Ectodermal cell (in vitro differentiated cells): ENCODE data around the gene PAF1.

ENCODE experiments used
- H3K27ac ChIP-seq: 2 replicates; pipeline ENCODE4 v1.7.0; 2013; ENCODE audit warnings: mild to moderate bottlenecking, low read depth, low read length; ENCODE audit not compliant: insufficient read depth, poor library complexity, severe bottlenecking
- H3K27me3 ChIP-seq: 2 replicates; pipeline ENCODE4 v1.7.0; 2013; ENCODE audit warnings: mild to moderate bottlenecking, low read length; ENCODE audit not compliant: insufficient read depth, control insufficient read depth, poor library complexity, severe bottlenecking
- H3K36me3 ChIP-seq: one replicate; pipeline ENCODE4 v1.7.0; 2013; ENCODE audit warnings: low read length; ENCODE audit not compliant: control insufficient read depth, insufficient read depth
- H3K4me1 ChIP-seq: one replicate; pipeline ENCODE4 v1.7.0; 2013; ENCODE audit warnings: low read length; ENCODE audit not compliant: control insufficient read depth, insufficient read depth
- H3K4me3 ChIP-seq: 2 replicates; pipeline ENCODE4 v1.7.0; 2013; ENCODE audit warnings: low read depth, low read length, control low read depth; ENCODE audit not compliant: insufficient read depth
- H3K9me3 ChIP-seq: 2 replicates; pipeline ENCODE4 v1.7.0; 2013; ENCODE audit warnings: mild to moderate bottlenecking, low read length, moderate library complexity; ENCODE audit not compliant: control insufficient read depth
- WGBS, 2 experiments: methylation state at CpG; one replicate each; pipeline ENCODE4 v1.1.7; 2013; ENCODE audit warnings: missing lambda C conversion rate in 2 of 2; 5-methylcytosine and 5-hydroxymethylcytosine counted together

Gene PAF1

DNA sequence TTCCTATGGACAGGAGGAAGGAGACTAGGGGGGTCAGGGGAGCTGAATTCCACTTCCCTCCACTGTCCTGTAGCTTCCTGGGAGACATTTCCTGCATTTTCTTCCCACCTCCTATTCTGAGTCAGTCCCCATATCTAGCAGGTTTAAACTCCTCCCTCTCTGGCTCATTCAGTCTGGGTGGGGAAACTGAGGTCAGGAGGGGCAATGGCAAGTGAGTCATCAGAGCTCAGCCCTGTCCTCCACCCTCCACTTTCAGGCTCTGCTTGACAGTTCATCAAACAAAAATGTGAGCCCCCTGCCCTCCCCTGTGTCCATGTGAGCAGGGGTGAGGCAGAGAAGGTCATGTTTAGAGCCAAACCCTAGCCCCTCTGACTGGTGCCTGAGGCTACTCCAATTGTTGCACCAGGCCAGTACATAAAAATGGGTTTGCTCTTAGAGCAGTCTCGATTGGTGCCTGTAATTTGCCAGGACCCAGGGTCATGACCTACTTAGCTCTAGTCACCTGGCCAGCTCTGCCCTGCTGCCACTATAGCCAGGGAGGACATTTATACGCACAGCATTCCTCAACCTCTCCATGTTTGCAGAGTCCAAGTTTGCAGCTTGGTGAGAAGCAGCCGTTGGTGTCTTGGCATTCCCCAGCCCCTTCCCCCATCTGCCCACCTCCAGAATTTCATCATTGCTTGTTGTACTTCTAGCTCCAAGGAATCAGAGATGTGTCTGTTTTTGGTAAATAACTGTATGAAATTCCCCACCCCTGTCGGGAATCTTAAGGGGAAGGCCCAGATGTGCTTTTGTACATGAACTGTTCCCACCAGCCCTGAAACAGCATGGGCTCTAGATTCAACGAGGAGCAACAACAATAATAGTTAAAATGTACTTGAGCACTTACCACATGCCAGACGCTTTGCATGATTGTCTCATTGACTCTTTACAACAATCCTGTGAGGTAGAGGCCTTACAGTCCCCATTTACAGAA, 27.9 kb downstream of the PAF1 start:
- WGBS, 2 experiments = 94 to 95% methylated on average over 6 of the region's 6 CpGs
- Histone ChIP-seq H3K9me3 (no peaks in the 10 kb centered on the region), H3K4me3 (no peak overlapping the region), H3K4me1 (no peaks in the 10 kb centered on the region), H3K27ac (no peak overlapping the region), H3K36me3 (peaks cover 34% of the 10 kb centered on the region), H3K27me3 (no peaks in the 10 kb centered on the region)

DNA sequence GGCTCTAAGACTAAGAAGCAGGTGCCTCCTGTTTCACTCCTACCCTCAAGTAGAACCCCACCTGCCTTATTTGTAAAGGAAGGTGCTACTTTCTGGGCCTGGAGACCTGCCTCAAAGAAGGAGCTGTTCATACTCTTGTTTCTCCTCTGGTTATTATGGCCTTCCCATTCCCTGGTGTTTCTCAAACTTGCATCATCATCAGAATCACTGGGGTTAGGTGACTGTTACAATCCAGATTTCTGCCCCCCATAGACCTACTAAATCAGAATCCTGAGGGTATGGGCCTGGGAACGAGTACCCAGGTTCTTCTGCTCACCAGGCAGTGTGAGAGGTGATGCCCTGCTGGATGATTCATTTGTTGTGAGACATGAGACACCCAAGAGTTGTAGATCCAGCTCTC, 30.3 kb downstream of the PAF1 start:
- peaks cover 46% of the 10 kb centered on the region for H3K36me3 ChIP-seq
- no peaks in the 10 kb centered on the region for H3K9me3 ChIP-seq
- no peaks in the 10 kb centered on the region for H3K4me1 ChIP-seq
- 88 to 93% methylated on average over 1 of the region's 1 CpG for WGBS, 2 experiments
- H3K4me3 ChIP-seq = no peak overlapping the region
- H3K27me3 ChIP-seq = no peaks in the 10 kb centered on the region
- H3K27ac ChIP-seq = no peak overlapping the region

DNA sequence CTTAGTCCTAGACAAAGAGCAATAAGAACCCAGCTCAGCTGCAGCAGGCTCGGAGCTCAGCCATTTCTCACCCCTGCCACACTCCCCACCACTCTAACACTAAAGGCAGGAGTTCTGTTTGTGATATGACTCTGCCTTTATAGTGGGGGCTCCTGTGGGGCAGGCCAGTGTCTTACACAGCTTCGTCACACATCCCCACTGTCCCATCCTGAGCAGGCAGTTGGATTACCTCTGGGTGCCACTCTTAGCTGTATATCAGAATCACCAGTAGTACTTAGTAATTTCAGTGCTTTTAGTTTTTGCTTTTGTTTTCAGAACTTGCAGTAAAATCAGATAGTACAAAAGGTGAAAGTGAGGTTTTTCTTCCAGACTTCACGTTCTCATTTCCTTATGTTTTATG, 31.9 kb downstream of the PAF1 start:
- 85 to 91% methylated on average over 1 to 2 of the region's 3 CpGs for WGBS, 2 experiments
- no peaks in the 10 kb centered on the region for H3K9me3 ChIP-seq
- H3K27me3 ChIP-seq = no peaks in the 10 kb centered on the region
- H3K4me3 ChIP-seq = no peak overlapping the region
- H3K36me3 ChIP-seq = peaks cover 48% of the 10 kb centered on the region
- H3K4me1 ChIP-seq = no peaks in the 10 kb centered on the region
- no peak overlapping the region for H3K27ac ChIP-seq

DNA sequence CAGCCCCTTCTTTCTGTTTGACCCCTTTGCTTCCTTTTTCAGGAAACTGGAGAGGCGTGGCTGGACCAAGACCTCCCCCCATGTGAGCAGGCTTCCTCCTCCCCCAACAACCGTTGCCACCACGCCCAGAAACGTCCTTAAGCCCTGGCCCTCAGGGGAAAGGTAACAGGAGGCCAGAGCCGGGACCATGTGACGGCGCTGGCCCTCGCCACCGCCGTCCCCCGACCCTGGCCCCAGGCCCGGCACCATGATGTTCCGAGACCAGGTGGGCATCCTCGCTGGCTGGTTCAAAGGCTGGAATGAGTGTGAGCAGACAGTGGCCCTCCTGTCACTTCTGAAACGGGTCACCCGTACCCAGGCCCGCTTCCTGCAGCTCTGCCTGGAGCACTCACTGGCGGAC, 34.3 kb downstream of the PAF1 start:
- H3K4me1 ChIP-seq = no peaks in the 10 kb centered on the region
- no peak overlapping the region for H3K27ac ChIP-seq
- peaks cover 57% of the 10 kb centered on the region for H3K36me3 ChIP-seq
- H3K9me3 ChIP-seq = no peaks in the 10 kb centered on the region
- no peak overlapping the region for H3K4me3 ChIP-seq
- H3K27me3 ChIP-seq = no peaks in the 10 kb centered on the region
- WGBS, 2 experiments = 94% methylated on average over 18 of the region's 18 CpGs

DNA sequence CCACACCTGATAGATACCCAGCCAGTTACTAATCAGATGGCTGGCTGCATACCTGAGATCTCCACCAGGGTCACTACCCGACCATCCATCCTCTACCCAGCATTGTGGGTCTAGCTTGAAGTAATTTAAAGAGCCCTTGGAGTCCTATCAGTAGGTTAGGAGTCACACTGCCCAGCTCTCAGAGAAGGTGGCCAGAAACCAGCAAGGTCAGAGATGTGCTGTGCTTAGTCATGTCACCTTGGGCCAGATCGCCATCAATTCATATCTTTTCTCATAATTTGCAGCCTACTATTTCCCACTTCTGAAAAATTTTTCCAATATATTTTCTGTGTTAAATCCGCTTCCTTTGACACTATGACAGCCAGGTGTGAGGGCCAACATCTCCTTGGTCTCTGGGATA, 34.8 kb downstream of the PAF1 start:
- no peak overlapping the region for H3K27ac ChIP-seq
- H3K4me3 ChIP-seq = no peak overlapping the region
- no peaks in the 10 kb centered on the region for H3K27me3 ChIP-seq
- WGBS, 2 experiments = 68 to 76% methylated on average over 3 of the region's 3 CpGs
- no peaks in the 10 kb centered on the region for H3K4me1 ChIP-seq
- peaks cover 59% of the 10 kb centered on the region for H3K36me3 ChIP-seq
- no peaks in the 10 kb centered on the region for H3K9me3 ChIP-seq

DNA sequence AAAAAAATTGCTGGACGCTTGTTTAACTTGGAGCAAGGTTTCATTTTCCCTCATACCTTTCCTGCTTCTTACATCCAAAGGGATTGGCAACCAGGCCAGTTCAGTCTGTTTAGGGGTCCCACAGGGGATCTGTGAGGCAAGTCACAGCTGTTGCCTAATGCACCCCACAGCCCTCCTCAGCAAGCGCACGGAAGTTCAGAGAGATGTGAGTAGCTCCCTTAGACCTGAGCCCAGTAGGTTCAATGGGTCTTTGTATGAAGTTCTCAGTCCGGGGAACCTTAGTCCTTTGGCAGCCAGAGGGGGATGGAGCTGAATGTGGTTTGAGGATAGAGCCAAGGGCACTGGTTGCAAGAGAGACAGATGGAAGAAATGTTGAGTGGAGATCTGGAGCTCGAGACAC, 35.7 kb downstream of the PAF1 start:
- H3K27ac ChIP-seq = no peak overlapping the region
- no peak overlapping the region for H3K4me3 ChIP-seq
- H3K4me1 ChIP-seq = no peaks in the 10 kb centered on the region
- peaks cover 53% of the 10 kb centered on the region for H3K36me3 ChIP-seq
- H3K27me3 ChIP-seq = no peaks in the 10 kb centered on the region
- 95 to 96% methylated on average over 5 of the region's 5 CpGs for WGBS, 2 experiments
- H3K9me3 ChIP-seq = no peaks in the 10 kb centered on the region

DNA sequence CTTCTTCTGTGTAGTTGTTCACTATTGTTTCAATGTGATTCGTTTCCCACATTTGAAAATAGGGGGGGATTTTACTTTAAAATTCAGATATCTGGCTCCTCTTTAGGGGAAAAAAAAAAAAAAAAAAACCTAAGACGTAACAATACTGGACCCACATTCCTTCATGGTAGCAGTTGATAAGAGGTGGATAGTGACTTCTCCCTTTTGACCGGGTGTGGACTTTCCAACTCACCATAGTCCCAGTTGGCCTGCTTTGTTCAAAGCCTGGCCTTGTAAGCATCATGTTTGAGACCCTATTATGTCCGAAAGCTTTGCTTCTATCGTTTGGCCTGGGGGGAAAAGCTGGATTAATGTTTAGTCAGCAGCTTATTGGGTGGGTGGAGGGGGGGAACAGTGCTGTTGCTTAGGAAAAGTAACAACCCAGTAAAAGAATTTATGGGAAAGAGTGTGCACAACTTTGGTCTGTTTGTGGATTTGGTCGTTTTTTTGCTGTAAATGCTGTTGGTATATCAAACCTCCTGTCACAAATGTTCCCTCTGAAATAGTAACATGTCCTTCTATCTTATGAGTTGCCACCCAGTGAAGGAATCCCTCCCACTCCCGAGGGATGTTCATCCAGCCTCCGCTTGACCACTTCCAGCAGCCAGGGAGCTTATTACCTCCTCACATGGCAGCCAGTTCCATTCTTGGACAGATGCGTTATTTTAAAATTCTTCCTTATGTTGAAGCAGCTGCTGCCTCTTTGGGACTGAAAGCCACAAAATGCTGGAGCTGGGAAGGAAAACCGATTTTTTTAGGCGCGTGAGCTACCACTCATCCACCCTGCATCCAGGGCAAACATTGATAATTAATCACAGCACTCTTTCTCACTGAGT, 38.3 kb downstream of the PAF1 start:
- 90 to 92% methylated on average over 11 to 12 of the region's 12 CpGs for WGBS, 2 experiments

DNA sequence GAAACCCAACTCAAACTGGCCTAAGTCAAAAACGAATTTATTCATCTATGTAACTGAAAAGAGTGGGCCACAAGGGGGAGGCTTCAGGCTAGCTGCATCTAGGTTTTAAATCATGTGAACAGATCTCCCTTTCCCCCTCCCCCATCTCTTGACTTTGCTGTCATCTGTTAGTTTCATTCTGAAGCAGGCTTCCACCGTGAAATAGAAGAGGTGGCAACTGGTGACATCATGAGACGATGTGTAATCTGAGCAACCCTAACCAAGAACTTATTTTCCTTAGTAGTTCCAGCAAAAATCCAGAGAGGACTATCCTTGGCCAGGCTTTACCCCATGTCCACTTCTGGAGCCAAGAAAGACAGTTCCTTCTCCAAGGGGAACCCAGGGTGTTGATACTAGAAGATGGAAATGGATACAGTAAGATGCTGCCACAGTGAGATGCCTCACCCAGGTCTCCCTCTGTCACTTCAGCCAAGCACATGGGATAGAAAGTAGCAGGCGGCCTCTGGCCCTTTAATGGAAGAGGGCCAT, 39.3 kb downstream of the PAF1 start:
- Histone ChIP-seq H3K27ac (no peak overlapping the region), H3K4me3 (no peak overlapping the region), H3K27me3 (no peaks in the 10 kb centered on the region), H3K36me3 (peaks cover 32% of the 10 kb centered on the region), H3K4me1 (no peaks in the 10 kb centered on the region), H3K9me3 (no peaks in the 10 kb centered on the region)
- 93 to 95% methylated on average over 4 of the region's 4 CpGs for WGBS, 2 experiments

More for the DNA sequence above, 38.3 kb downstream of the PAF1 start:
- no peaks in the 10 kb centered on the region for H3K9me3 ChIP-seq
- H3K4me1 ChIP-seq = no peaks in the 10 kb centered on the region
- no peak overlapping the region for H3K27ac ChIP-seq
- peaks cover 40% of the 10 kb centered on the region for H3K36me3 ChIP-seq
- no peaks in the 10 kb centered on the region for H3K27me3 ChIP-seq
- no peak overlapping the region for H3K4me3 ChIP-seq

DNA sequence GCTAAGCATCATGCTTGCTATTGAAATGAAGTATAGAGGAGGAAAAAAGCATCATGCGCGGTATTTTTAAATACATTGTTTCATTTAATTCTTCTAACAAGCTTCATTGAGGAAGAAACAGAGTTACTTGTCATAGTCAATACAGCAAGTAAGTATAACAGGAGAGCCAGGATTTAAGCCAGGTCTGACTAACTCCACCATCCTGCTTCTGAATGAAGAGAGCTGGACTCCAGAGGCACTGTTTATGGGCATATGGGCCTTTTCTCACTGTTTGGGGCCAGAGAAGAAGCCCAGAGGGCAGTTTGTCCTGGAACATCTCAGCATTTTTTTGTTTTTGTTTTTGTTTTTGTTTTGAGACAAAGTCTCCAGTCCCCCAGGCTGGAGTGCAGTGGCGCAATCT, 40.8 kb downstream of the PAF1 start:
- H3K27me3 ChIP-seq = no peaks in the 10 kb centered on the region
- WGBS, 2 experiments = 93 to 95% methylated on average over 3 of the region's 3 CpGs
- H3K4me1 ChIP-seq = no peaks in the 10 kb centered on the region
- no peaks in the 10 kb centered on the region for H3K9me3 ChIP-seq
- no peak overlapping the region for H3K27ac ChIP-seq
- peaks cover 17% of the 10 kb centered on the region for H3K36me3 ChIP-seq
- no peak overlapping the region for H3K4me3 ChIP-seq

DNA sequence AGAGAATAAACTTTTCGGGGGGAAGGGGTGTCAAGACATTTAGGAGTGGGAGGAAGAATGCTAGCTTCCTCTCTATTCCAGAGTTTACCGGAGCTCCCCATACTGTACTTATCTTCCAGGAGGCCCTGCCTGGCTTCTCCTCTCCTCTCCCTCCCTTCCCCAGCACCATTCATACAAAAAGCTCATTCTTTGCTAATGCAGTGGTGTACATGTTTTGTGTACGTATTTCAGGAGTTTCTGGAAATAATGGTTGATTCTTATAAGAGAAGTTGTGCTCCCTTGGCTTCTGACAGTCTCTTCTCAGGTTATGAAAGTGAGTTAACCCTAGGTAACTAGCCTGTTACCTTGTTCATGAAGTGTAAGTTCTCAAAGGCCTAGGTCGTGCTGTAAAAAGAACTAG, 41.6 kb downstream of the PAF1 start:
- peaks cover 14% of the 10 kb centered on the region for H3K36me3 ChIP-seq
- no peak overlapping the region for H3K4me3 ChIP-seq
- WGBS, 2 experiments = 96 to 99% methylated on average over 4 of the region's 4 CpGs
- H3K9me3 ChIP-seq = no peaks in the 10 kb centered on the region
- no peaks in the 10 kb centered on the region for H3K4me1 ChIP-seq
- H3K27ac ChIP-seq = no peak overlapping the region
- no peaks in the 10 kb centered on the region for H3K27me3 ChIP-seq
